WI38 (cell line): ENCODE results near the gene LPIN1.

Source experiments
- H3K4me3 ChIP-seq: 2 replicates; pipeline ENCODE4 v1.5.1; 2011; ENCODE audit warnings: low read depth, mild to moderate bottlenecking, control low read depth, low read length
- TF ChIP-seq, protein P1 (sequence below): IDR thresholded peaks from 2 replicates; pipeline ENCODE4 v1.5.1; 2012; ENCODE audit warnings: low read depth, mild to moderate bottlenecking, control low read depth, low read length

LPIN1 gene

DNA sequence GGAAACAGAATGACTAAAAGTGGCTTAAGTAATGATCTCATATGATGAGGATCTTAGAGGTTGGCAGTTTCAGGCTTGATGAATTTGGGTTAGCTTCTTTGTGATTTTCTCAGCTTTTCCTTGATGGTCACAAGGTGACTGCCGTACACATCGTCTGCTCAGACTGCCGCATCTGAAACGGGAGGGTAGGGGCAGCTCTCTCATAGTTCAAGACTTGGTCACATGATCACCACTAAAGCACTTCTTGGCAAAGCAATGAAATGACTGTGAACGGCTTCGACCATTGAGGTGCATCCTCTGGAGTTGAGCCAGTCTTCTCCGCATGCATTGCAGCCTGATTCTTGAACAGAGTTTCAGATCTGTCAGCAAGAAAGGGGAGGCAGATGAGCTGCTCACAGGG lies 43.8 kb downstream of the LPIN1 start:
- TF ChIP-seq, protein P1, sequence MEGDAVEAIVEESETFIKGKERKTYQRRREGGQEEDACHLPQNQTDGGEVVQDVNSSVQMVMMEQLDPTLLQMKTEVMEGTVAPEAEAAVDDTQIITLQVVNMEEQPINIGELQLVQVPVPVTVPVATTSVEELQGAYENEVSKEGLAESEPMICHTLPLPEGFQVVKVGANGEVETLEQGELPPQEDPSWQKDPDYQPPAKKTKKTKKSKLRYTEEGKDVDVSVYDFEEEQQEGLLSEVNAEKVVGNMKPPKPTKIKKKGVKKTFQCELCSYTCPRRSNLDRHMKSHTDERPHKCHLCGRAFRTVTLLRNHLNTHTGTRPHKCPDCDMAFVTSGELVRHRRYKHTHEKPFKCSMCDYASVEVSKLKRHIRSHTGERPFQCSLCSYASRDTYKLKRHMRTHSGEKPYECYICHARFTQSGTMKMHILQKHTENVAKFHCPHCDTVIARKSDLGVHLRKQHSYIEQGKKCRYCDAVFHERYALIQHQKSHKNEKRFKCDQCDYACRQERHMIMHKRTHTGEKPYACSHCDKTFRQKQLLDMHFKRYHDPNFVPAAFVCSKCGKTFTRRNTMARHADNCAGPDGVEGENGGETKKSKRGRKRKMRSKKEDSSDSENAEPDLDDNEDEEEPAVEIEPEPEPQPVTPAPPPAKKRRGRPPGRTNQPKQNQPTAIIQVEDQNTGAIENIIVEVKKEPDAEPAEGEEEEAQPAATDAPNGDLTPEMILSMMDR, result no peak

DNA sequence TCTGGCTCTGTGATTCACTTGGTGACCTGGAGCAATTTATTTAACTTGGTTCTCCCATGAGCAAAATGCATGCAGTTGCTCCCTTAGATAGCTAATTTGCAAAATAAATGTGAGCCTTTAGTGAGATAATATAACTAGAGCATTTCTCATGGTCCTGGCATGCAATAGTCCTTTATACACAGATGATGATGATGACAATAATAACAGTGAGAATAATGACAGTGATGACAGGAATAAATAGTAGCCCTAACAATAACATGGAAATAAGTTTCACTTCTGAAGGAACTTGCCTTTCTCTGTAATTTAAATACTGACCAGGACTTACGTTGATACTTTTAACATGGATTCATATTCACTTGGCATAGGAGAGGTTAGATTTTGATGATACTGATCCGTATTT lies 49.2 kb downstream of the LPIN1 start:
- TF ChIP-seq, protein P1, result no peak
- no peak overlapping the region for H3K4me3 ChIP-seq

More for the DNA sequence above, 43.8 kb downstream of the LPIN1 start:
- H3K4me3 ChIP-seq, result no peak overlapping the region

DNA sequence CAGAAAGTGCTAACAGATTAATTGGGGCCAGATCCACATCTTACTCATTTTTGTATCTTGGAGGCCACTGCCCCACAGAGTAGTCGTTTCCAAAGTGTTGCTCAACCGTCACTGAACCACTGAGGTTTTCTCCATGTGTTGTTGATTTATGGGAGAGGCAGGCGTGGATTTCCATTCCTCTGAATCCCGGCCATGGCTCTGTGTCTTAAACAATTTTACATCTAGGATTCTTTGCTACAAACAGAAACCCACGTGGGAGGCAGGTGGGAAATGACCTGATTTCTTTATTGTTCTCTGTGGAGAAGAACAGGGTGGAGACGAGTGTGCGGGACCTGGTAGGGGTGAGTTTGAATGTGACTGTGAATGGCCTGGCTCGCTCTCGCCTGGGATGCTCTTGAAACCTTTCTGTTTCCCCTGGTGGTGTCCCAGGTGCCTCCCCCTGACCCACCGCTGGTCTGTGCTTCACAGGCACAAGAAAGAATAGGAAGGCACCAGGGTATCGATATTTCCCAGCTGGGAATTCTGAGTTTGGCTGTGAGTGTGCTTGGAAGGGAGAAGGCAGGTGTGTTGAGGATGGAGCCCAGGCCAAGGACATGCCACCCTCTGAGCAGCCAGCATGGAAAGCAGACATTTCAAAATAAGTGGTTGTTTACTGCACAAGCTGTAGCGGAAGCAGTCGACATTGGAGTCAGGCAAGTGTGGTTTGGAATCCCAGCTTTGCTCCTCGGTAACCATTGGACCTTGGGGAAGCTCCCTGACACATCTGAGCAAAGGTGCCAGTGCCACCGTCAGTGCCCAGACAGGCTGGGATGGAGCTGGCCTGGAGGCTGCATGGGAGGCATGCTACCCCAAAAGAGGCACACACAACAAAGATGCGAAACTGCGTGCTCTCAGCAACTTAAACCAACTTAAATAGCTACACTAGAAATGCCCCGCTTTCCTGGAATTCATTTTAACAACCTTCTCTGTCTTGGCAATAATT lies 50.0 kb downstream of the LPIN1 start:
- TF ChIP-seq, protein P1, result no peak

DNA sequence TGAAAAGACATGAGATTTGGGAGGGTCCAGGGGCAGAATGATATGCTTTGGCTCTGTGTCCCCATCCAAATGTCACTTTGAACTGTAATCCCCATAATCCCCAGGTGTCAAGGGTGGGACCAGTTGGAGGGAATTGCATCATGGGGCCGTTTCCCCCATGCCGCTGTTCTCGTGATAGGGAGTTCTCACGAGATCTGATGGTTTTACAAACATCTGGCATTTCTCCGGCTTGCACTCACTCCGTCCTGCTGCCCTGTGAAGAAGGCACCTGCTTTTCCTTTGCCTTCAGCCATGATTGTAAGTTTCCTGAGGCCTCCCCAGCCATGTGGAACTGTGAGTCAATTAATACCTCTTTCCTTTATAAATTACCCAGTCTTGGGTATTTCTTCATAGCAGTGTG lies 51.4 kb downstream of the LPIN1 start:
- TF ChIP-seq, protein P1, result no peak
- H3K4me3 ChIP-seq, result no peak overlapping the region

More for the DNA sequence above, 50.0 kb downstream of the LPIN1 start:
- H3K4me3 ChIP-seq, result no peak overlapping the region

DNA sequence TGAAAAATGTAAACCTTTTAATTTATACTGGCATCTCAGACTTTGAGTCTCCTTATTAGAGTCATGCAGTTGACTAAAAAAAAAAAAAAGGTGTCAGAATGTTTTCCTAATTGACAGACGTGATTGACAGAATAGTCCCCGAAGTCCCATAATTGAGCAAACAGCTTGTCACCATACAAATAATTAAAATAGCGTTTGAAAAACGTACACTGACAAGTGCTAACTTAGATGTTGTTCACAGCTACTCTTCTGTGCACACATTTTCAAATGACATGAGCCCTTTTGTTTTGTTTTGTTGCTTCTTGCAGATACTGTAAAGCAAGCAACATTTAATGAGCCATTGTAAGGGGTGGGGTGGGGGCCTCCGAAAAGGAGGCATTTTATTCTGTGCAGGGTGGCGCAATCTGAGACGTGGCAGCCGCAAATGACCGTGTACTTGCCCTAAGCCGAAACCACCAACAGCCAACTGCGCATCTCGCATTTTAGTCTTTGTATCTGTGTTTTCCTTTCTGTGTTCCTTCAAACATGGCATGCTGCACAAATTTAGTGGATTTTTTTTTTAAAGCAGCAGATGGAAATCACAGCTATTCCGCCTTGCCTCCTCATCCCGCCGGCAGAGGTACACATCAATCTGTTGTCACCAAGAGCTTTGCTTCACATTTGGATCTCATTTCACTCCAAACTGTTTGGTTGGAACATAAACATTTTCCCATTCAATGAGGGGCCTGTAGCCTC lies 52.4 kb downstream of the LPIN1 start:
- TF ChIP-seq, protein P1, result no peak
- H3K4me3 ChIP-seq, result no peak overlapping the region

DNA sequence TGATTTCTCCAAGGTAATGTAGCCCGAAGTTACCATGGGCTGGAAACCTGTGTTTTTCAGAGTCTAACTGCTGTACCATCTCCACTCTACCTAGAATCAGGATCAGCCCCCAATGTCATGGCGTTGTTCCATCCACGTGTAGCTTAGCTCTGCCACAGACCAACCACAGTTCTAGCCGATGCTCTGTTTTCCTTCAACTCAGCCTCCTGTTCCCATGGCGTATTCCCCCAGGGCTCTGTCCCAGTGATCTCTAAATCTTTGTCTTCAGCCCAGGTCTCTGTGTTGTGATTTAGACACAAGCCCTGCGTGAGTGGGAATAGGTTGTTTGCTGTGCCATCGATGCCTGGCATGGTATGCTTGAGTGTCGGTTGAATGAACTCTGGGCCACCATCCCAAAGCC lies 53.4 kb downstream of the LPIN1 start:
- TF ChIP-seq, protein P1, result no peak
- H3K4me3 ChIP-seq, result no peak overlapping the region

DNA sequence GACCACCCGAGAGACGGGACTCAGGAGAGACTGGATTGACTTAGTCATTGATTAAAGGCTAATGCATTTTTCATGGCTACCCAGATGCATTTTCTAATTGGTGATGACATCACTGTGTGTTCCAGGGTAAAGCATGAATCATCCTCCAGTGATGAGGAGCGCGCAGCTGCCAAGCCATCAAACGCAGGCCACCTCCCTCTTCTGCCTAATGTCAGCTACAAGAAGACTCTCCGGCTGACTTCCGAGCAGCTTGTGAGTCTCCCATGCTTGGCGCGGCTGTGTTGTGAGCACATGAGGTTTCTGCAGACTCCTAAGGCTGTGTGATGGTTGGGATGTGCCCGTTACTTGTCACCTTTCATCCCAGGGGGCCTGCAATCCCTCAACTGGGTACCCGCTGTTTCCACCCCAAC lies 56.4 kb downstream of the LPIN1 start:
- TF ChIP-seq, protein P1, result no peak
- no peak overlapping the region for H3K4me3 ChIP-seq
